NCI-H2171 (cell line): Measurements from ENCODE around the gene CEP57L1.

Experiments used
- DNase-seq: peaks from one replicate; lab custom pipeline; 2025; lab: John Stamatoyannopoulos, UW

CEP57L1 gene

GRCh38 chr6:109095036-109095834 is at the start of gene CEP57L1:
CEP57L1 (plus strand) TSS chr6:109095507; CDS start chr6:109145222, 49,715 bp downstream.
- DNase-seq = peak; percentile 91

- no peak for DNase-seq
Observed at GRCh38 chr6:109048176-109048575, 47.1 kb upstream of the CEP57L1 start.

DNA sequence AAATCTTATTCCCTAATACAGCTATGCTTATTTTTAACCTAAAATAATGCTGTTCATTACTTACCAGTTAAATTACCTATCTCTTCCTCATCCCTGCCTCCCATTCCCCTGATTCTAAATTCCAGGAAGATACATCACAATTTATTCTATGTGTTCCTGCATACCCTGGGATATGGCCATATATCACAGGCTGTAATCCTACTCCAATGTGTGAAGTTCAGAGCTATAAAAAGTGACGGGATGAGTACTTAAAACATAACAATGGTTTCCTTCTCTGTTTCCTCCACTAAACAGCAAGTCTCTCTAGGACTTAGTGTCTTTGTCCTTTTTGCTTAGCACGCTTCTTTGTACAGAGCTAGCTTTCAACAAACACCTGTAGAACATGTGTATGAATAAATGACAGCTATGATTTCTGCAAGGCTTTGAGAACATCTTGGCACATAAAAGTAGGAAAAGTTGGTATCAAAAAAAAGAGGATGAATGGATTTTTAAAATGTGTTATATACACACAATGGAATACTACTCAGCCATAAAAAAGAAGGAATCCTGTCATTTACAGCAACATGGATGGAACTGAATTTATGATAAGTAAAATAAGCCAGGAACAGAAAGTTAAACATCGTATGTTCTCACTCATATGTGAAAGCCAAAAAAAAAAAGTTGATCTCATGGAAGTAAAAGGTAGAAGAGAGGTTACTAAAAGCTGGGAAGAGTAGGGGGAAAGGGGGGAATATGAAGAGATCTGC is 46.5 kb upstream of the CEP57L1 start:
- no peak for DNase-seq

- DNase-seq = no peak
Observed at GRCh38 chr6:109050012-109050411, 45.3 kb upstream of the CEP57L1 start.

DNA sequence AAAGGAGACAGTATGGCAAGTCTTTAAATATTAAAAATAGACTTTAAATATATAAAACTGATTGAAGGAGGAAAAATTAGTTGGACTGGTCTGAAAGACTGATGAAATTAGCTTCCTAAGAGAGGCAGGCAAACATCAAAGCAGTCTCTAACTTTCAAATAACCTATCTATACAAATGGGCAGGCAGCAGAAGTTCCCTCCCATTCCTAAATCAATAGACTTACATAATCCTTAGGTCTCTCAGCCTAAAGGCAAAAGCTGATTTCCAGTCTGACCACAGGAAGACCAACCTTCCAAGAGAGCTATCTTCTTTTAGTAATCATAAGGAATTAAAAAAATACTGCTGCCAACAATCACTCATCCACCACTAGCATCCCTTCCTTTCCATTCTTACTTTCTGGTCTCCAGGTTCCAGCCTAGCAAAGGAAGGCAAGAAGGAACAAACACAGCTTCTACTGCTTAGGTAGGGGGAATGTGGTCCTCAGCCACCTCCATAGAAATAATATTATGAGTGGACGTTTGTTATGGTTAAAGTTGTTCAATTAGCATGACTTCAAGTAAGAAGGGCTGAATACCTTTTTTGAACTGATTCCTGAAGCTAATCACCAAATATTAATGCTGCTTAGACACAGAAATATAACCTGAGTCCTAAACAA is 44.7 kb upstream of the CEP57L1 start:
- no peak for DNase-seq

DNA sequence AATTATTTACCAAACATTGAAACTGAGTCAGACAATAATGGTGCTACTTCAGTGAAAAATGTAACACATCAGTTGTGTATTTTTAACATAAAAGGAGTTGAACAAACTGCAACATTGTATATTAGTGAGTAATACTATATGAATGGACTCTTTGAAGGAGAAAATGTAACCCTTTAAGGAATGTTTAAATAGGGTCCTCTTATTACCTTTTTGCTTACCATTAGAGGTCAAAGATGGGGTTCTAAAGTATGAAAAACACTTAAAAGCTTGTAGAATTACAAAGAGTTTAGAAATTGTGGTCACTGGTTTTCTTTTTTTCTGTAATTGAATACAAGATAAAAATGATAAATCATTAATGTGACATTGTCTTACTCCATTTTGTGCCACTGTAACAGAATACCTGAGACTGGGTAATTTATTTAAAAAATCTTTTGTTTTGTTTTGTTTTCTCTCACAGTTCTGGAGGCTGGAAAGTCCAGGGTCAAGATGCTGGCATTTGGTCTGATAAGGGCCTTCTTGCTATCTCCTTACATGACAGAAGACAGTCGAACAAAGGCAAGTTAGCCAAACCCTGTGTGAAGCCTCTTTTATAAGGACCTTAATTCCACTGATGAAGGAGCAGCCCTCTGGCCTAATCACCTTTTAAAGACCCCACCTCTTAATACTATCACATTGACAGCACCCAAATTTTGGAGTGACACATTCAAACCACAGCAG is 43.8 kb upstream of the CEP57L1 start:
- DNase-seq = no peak

GRCh38 chr6:109052018-109052651 is 43.2 kb upstream of the CEP57L1 start:
- no peak for DNase-seq

- no peak for DNase-seq
Observed at GRCh38 chr6:109052852-109053251, 42.5 kb upstream of the CEP57L1 start.

GRCh38 chr6:109053336-109053735 is 42.0 kb upstream of the CEP57L1 start:
- no peak for DNase-seq

DNA sequence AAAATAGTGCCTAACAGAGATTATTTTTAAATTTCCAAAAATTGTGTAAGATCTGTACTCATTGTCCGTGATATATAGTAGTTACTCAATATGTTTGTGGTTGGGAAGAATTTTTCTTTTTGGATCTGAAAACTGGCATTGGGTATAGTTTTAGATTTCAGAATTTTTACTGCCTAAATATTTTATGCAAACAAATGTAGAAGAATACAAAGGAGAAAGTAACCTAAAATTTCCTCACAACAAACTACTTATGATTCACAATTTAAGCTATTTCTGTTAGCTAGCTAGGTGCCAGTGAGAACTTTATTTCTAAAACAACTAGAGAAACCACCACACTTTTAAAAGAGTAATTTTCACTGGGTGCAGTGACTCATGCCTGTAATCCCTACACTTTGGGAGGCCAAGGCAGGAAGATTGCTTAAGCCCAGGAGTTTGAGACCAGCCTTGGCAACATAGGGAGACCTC is 39.5 kb upstream of the CEP57L1 start:
- DNase-seq = no peak

GRCh38 chr6:109056661-109057060 is 38.6 kb upstream of the CEP57L1 start:
- DNase-seq = no peak

GRCh38 chr6:109058620-109059019 is 36.7 kb upstream of the CEP57L1 start:
- no peak for DNase-seq

- DNase-seq = no peak
Observed at GRCh38 chr6:109059153-109059552, 36.2 kb upstream of the CEP57L1 start.

DNA sequence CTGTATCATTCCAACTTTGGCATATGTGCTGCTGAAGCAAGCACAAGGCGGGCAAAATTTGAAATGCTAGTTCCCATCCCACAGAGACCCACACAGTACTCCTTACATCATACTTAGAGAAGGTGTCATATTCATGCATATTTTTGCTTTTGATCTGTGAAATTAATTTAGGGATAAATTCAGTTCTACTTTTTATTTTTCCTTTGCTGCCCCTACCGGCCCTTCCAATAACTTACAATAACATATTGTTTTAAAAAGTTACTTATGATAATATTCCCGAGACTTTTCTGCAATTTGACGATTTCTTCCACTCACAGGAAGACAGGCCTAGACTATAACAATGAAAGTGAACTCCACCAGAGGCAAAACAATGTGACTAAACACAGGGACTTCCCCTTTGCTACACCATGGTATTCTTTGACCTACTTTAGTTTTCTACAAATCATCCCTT is 35.7 kb upstream of the CEP57L1 start:
- DNase-seq = no peak

- DNase-seq = no peak
Observed at GRCh38 chr6:109060571-109060970, 34.7 kb upstream of the CEP57L1 start.

GRCh38 chr6:109062216-109062615 is 33.1 kb upstream of the CEP57L1 start:
- no peak for DNase-seq

DNA sequence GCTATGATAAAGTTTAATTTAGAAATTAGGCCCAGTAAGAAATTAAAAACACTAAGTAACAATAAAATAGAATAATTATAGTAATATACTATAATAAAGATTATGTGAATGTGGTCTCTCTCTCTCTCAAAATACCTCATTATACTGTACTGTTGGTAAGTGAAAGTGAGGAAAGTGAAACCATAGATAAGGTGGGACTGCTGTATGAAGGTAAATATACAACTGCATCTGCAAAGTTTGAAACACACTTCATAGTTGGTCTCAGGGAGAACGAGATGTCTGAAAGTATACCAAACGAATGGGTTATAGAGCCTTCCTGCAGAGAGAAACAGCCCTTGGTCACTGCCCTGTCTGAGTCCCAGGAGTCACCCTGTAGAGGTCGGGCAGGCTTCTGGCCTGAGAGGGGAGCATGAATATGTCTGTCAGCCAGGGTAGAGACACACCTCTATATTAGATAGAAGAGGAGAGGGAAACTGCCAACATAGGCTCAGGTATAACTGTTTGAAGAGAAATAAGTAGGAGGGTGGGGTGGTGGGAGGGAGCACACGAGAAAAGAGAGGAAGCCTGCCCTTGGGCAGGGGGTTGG is 32.4 kb upstream of the CEP57L1 start:
- DNase-seq = no peak

- no peak for DNase-seq
Observed at GRCh38 chr6:109069746-109070145, 25.6 kb upstream of the CEP57L1 start.

DNA sequence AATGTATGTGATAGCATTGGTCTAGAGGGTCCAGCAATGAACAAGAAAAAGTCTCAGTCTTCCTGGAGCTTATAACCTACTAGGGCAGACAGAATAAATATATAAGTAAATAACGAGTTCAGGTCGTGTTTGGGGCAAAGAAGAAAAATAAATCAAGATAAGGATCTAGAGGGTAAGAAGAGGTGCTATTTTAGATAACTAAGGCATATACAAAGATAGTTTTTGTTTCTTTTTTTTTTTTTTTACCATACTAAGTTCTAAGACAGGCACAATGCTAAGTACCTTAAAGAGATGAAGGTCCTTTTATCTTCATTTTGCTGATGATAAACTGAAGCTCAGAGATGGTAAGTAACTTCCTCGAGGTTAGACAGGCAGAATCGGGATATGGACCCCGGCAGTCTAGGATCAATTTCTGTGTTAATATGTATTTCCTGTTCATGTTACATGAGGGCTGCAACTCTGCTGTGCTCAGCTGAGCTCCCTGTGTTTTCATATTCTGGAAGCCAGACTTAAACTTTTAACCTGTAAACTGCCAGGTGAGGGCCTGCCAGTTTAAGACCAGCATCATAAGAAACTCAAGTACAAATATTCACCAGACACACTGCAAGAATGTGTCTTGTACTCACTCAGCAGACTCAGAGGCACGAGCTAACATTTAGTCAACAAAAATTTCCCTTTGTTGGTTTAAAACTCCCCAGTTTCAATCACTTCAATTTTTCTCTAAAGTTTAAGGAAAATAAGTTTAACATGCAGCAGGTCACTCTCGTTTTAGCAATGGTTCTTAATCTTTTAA is 24.0 kb upstream of the CEP57L1 start:
- no peak for DNase-seq
